ENCODE data around the gene RERE.
A peak's percentile ranks its signal among the peaks of the same experiment; 100 is the strongest.

Gene RERE

DNA sequence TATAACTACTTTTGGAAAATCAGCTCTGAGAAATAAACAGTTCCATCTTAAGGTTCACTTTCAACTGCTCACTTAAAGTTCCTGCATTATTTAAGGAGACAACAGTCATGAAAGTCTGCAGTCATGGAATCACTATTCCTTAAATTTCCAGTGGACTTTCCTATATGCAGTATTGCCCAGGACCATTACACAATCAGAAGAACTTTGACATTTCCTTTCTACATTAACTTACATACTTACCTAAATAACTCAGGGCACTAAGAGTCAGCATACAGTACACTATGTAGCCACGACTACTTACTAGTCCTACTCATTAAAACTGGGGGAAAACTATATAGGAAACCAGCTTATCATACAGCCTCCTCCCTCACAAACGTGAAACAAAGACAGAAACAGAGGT, 279.4 kb downstream of the RERE start:
- no peak for FAIRE-seq

- FAIRE-seq, result peak; percentile 74
Observed at GRCh38 chr1:8536515-8536914, 280.9 kb downstream of the RERE start.

- FAIRE-seq, result no peak
Observed at GRCh38 chr1:8533907-8534306, 283.5 kb downstream of the RERE start.

GRCh38 chr1:8533124-8533523, 284.3 kb downstream of the RERE start:
- FAIRE-seq, result no peak

- FAIRE-seq, result no peak
Observed at GRCh38 chr1:8529901-8530300, 287.5 kb downstream of the RERE start.

- FAIRE-seq, result no peak
Observed at GRCh38 chr1:8527941-8528340, 289.5 kb downstream of the RERE start.

- peak; percentile 77 for FAIRE-seq
Observed at GRCh38 chr1:8525558-8526275, 291.7 kb downstream of the RERE start.

GRCh38 chr1:8525216-8525557, 292.3 kb downstream of the RERE start:
- no peak for FAIRE-seq

- no peak for FAIRE-seq
Observed at GRCh38 chr1:8524627-8525157, 292.7 kb downstream of the RERE start.

DNA sequence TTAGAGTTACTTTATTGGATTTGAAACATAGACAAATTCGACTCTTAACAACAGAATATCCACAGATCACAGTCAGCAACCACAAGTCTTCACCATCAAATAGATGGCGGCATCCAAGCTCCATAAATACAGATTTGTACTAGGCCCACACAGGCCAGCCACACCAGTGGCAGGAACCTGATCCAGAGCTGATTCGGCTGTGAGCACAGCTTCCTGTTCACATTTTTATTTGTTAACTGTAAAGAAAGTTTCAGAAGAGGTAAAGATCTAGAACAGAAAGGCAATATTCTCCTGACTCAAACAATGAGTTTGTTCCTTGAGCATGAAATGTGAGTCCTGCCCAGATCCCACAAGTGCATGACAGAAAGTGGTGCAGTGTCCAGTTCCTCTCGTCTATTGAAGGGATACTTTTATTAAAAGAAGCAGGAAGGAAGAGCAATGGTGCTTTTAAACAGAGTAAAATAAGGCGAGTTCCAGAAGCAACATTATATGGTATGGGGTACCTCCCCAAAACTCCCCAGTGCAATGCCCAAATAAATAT, 293.7 kb downstream of the RERE start:
- no peak for FAIRE-seq

- FAIRE-seq, result no peak
Observed at GRCh38 chr1:8520483-8520966, 296.9 kb downstream of the RERE start.

GRCh38 chr1:8519167-8519566, 298.3 kb downstream of the RERE start:
- FAIRE-seq, result no peak

DNA sequence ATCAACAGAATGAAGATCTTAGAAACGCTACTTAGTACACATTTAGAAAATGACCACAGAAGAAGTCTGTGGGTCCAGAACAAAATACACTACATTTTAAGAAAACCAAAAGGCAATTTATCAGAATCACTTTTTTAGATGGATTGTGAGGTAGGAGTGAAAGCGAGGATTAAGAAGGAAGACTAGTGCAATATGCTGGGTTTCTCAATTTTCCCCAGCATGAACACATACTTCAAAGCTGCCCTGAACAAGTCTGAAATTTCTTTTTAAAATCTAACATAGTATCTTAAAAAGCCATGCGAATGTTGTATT, 299.0 kb downstream of the RERE start:
- no peak for FAIRE-seq

GRCh38 chr1:8517661-8518489, 299.6 kb downstream of the RERE start:
- FAIRE-seq, result no peak

GRCh38 chr1:8516793-8517556, 300.5 kb downstream of the RERE start:
- FAIRE-seq, result peak; percentile 72

GRCh38 chr1:8516278-8516777, 301.1 kb downstream of the RERE start:
- no peak for FAIRE-seq

- no peak for FAIRE-seq
Observed at GRCh38 chr1:8512504-8512903, 304.9 kb downstream of the RERE start.

DNA sequence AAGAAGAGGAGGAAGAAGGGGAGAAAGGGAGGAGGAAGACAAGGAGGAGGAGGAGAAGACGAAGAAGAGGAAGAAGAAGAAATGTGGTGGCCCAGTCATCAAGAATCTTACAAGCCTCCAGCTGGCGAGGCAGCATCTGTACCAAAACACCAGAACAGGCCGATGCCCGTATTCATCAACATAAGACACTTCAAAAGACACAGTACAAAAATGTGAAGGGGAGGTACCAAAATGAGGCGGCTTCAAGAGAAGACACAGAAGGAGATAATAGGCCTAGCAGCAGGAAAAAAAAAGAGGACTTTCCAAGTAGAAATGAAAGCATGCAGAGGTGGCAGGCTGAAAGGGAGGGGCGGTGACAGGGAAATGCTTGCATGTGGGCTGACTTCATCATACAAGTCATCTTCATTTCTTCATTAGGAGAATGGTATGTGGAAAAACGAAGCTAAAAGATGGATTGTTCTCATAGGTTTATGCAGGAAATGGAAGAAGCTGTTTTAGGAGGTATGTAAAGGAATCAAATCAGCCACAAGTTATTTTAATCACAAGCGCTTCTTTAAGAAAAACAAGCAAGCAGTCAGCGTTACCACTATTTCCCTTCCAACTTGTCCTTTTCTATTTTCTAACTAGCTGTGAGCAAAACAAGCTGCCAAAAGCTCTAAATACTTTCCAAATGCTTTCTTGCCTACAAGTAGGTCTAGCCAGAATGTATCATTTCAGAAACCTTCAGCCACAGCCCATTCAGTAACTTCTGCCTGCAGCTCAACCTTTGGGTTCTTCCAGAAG, 307.2 kb downstream of the RERE start:
- FAIRE-seq, result no peak

GRCh38 chr1:8509579-8509978, 307.9 kb downstream of the RERE start:
- FAIRE-seq, result no peak

- no peak for FAIRE-seq
Observed at GRCh38 chr1:8506995-8507615, 310.3 kb downstream of the RERE start.

DNA sequence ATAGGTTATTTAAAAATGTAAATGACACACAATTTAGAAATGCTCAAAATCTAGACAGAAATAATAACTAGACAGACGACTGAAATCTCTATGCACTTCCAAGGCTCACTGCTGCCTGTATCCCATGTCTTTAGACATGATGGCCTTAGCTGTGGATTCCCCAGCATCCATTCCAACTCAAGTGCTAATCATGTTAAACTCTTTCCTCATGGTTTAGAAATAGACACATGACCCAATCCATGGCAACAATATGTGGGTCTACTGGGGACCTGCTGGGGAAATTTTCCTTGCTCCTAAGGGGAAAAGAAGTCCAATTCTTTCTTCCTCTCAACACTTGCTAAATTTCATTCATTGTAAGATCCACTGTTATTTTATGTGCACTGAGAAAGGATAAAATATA, 311.0 kb downstream of the RERE start:
- no peak for FAIRE-seq

- no peak for FAIRE-seq
Observed at GRCh38 chr1:8503842-8504241, 313.6 kb downstream of the RERE start.
